Measurements from ENCODE around the gene ZIC3.

ZIC3 gene

GRCh38 chrX:137574102-137574783, 8.3 kb downstream of the ZIC3 start:
- no peak for DNase-seq

GRCh38 chrX:137574784-137575293, 8.9 kb downstream of the ZIC3 start:
- no peak for DNase-seq

GRCh38 chrX:137575596-137576255, 9.8 kb downstream of the ZIC3 start:
- DNase-seq = no peak

GRCh38 chrX:137587151-137587550, 21.2 kb downstream of the ZIC3 start:
- DNase-seq = no peak

- no peak for DNase-seq
Measured at GRCh38 chrX:137600769-137601168, 34.8 kb downstream of the ZIC3 start.
